Measurements from ENCODE around the gene SMTNL2. TPM values are rescaled to one million over a fixed set of nuclear protein-coding genes. Genes with fewer than 3 reads are reported as not detected.

The SMTNL2 gene
- total RNA-seq, 4 donors from 2014 or later: 1.5 TPM; not detected in 2

GRCh38 chr17:4562015-4562969, 22.0 kb upstream of the SMTNL2 start:
- TF ChIP-seq CTCF (IDR thresholded peaks at IDR 0.05; ENCODE audit: low read depth): no peak

- no peak for TF ChIP-seq CTCF (IDR thresholded peaks at IDR 0.05; ENCODE audit: low read depth)
Measured at GRCh38 chr17:4565209-4566141, 18.9 kb upstream of the SMTNL2 start.

- no peak for TF ChIP-seq CTCF (IDR thresholded peaks at IDR 0.05; ENCODE audit: low read depth)
Measured at GRCh38 chr17:4566785-4567184, 17.5 kb upstream of the SMTNL2 start.

- TF ChIP-seq CTCF (IDR thresholded peaks at IDR 0.05; ENCODE audit: low read depth): no peak
Measured at GRCh38 chr17:4569591-4569990, 14.7 kb upstream of the SMTNL2 start.

- TF ChIP-seq CTCF (IDR thresholded peaks at IDR 0.05; ENCODE audit: low read depth): no peak
Measured at GRCh38 chr17:4572131-4572530, 12.2 kb upstream of the SMTNL2 start.

- no peak for TF ChIP-seq CTCF (IDR thresholded peaks at IDR 0.05; ENCODE audit: low read depth)
Measured at GRCh38 chr17:4573115-4573514, 11.2 kb upstream of the SMTNL2 start.

- no peak for TF ChIP-seq CTCF (IDR thresholded peaks at IDR 0.05; ENCODE audit: low read depth)
Measured at GRCh38 chr17:4573669-4574068, 10.7 kb upstream of the SMTNL2 start.
